Heart left ventricle (tissue), 16 donors: Measurements from ENCODE around the gene ACOXL. TPM values are rescaled to one million over a fixed set of nuclear protein-coding genes. Genes with fewer than 3 reads are reported as not detected.

Experiments used
- ATAC-seq, 4 donors: fragments of 200-7000 bp; cut with Tn5 transposase; one replicate each; pipeline ENCODE4 v1.9.1; 2020 to 2022; ENCODE audit warnings: moderate library complexity in 4 of 4, mild to moderate bottlenecking in 3 of 4, moderate number of reproducible peaks in 1 of 4
- DNase-seq, 5 donors: peaks; one replicate each; pipeline ENCODE4 v3.0.0-alpha.2; 2020
- H3K27ac ChIP-seq, 12 donors: fragments of 200-600 bp; sonication (generic) in 4 of 12; one replicate each; pipeline versions ENCODE4 v1.5.0 to v1.8.0; 2016 to 2022; ENCODE audit warnings: mild to moderate bottlenecking in 2 of 12
- H3K27me3 ChIP-seq, 9 donors: fragments of 200-600 bp; sonication (generic) in 2 of 9; one replicate each; pipeline versions ENCODE4 v1.5.1 to v1.8.0; 2016 to 2022; ENCODE audit warnings: mild to moderate bottlenecking in 3 of 9
- H3K36me3 ChIP-seq, 9 donors: fragments of 200-600 bp; sonication (generic) in 2 of 9; one replicate each; pipeline versions ENCODE4 v1.5.0 to v1.8.0; 2018 to 2022; ENCODE audit warnings: mild to moderate bottlenecking in 2 of 9
- H3K4me1 ChIP-seq, 12 donors: fragments of 200-600 bp; sonication (generic) in 4 of 12; one replicate each; pipeline versions ENCODE4 v1.5.0 to v1.8.0; 2016 to 2022; ENCODE audit warnings: mild to moderate bottlenecking in 3 of 12
- H3K4me3 ChIP-seq, 12 donors: fragments of 200-600 bp; sonication (generic) in 4 of 12; one replicate each; pipeline versions ENCODE4 v1.5.0 to v1.8.0; 2017 to 2022; ENCODE audit warnings: mild to moderate bottlenecking in 9 of 12, moderate library complexity in 4 of 12
- H3K9me3 ChIP-seq, 12 donors: fragments of 200-600 bp; sonication (generic) in 4 of 12; one replicate each; pipeline versions ENCODE4 v1.5.0 to v1.8.0; 2016 to 2022; ENCODE audit warnings: mild to moderate bottlenecking in 1 of 12
- CTCF ChIP-seq, 12 donors: fragments of 200-600 bp; sonication (generic) in 4 of 12; IDR thresholded peaks; one replicate each; pipeline versions ENCODE4 v1.5.0 to v1.8.0; 2018 to 2022; ENCODE audit warnings: antibody characterized with exemption in 12 of 12, mild to moderate bottlenecking in 5 of 12
- POLR2A ChIP-seq, 2 donors: fragments of 450-650 bp; IDR thresholded peaks; one replicate each; pipeline ENCODE4 v1.6.1; 2017; ENCODE audit warnings: antibody characterized with exemption in 2 of 2, mild to moderate bottlenecking in 2 of 2, moderate library complexity in 2 of 2
- WGBS, 4 donors: extraction: QIAGEN DNeasy Blood & Tissue Kit in 2 of 4; methylation state at CpG; one replicate each; pipeline versions ENCODE4 v1.1.5 to v1.1.7; 2013 to 2018; 5-methylcytosine and 5-hydroxymethylcytosine counted together
- intact Hi-C, 10 donors: fragments of 100-400 bp; cut with DNase I; formaldehyde crosslinking; loops; one replicate each; pipeline versions ENCODE4 v1.11.1 to v1.14.2; 2022
- polyA plus RNA-seq, 2 donors: library from polyadenylated mRNA; stranded (reverse); fragments of 200-250 nt; gene quantifications; one replicate each; pipeline ENCODE4 v1.2.3, GENCODE V29; 2013
- total RNA-seq, 9 donors: library from RNA; depleted of rRNA in 2 of 9; stranded (reverse); fragments of >200 nt in 2 of 9; fragmentation: NEBNext Ultra II Directional in 3 of 9; extraction: Animal tissue kit (Norgen Biotek cat#: 25700) in 3 of 9; gene quantifications; one replicate each; pipeline versions ENCODE4 v1.1.0 to v1.2.4, GENCODE V29; 2016 to 2023
- donor health status: ischemic (EF 13 %, LVEDD 7.1; RV severe dilation, severe dysfunction).
- donor health status: healthy with polysubstance abuse.
- donor health status: DM: no; HTN: yes; CAD: no.
- donor health status: DM: no; HTN: no; CAD: no.
- donor health status: ischemic (EF 25% LVEDD 6.9; RV normal size, moderate dysfunction).
- donor health status: ischemic (EF 25% LVEDD 5.7; RV mildly dilated, moderate dysfunction).
- donor health status: healthy.
- donor health status: DM: yes; HTN: yes; CAD: no.
- donor health status: ischemic (EF 35%, LVEDD 5.7; RV mildly dilated, moderate dysfunction).
- donor health status: nonischemic (EF 11% LVEDD 7.7; RV severe dilation, severe dysfunction).
- donor health status: DM: yes; HTN: yes; CAD: no.
- donor health status: PGD.
- donor health status: ischemic (EF 29% LVEDD 5.4; RV normal size, mild dysfunction).
- donor health status: nonischemic (EF 23%, LVEDD 6.1; RV moderate dilation, normal function).

ACOXL gene
- total and polyA plus RNA-seq, 11 donors, result 0.25 TPM; not detected in 10

- WGBS, 4 donors, result 83 to 90% (median 86%) methylated on average over 5 of the region's 5 CpGs
- intact Hi-C loops, result loop anchor here in 1 of 10 donors (10.0 kb wide), 1 partner anchor 246 kb away; no protein-coding TSS in a partner anchor
- TF ChIP-seq CTCF (IDR thresholded peaks at IDR 0.05) (no peak), POLR2A (IDR thresholded peaks at IDR 0.05) (no peak)
- no peaks in the 10 kb centered on the region for H3K4me1 ChIP-seq
- H3K4me3 ChIP-seq, result no peak overlapping the region
- H3K27me3 ChIP-seq, result no peaks in the 10 kb centered on the region
- ATAC-seq, result no peak
- H3K36me3 ChIP-seq, result no peaks in the 10 kb centered on the region
- DNase-seq, result no peak
- H3K9me3 ChIP-seq, result no peaks in the 10 kb centered on the region
- no peak overlapping the region for H3K27ac ChIP-seq
Observed at GRCh38 chr2:111100765-111101162, 368.4 kb downstream of the ACOXL start.

DNA sequence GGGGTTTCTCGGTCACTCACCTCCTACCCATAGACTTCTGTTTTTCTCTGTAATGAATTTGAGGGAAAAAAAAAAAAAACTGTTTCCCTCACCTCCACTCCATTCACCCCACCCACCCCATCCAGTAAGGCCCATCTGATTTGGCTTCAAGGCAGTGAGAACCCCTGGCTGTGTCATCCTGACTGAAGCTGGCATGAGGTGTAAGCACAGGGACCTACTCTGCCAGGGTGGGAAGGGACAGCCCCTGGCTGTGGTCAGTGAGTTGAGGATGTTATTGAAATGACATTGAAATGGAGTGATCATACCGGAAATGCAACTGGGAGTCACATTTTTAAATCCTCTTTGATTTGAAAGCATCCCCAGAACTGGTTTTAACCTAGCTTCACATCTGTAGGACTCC lies 369.2 kb downstream of the ACOXL start:
- WGBS, 4 donors, result 83 to 87% (median 85%) methylated on average over 2 of the region's 2 CpGs
- Histone ChIP-seq H3K27ac (no peak overlapping the region), H3K4me1 (no peaks in the 10 kb centered on the region), H3K4me3 (no peak overlapping the region), H3K27me3 (no peaks in the 10 kb centered on the region), H3K36me3 (no peaks in the 10 kb centered on the region), H3K9me3 (no peaks in the 10 kb centered on the region)
- intact Hi-C loops, result loop anchor here in 1 of 10 donors (10.0 kb wide), 1 partner anchor 247 kb away; no protein-coding TSS in a partner anchor
- TF ChIP-seq CTCF (IDR thresholded peaks at IDR 0.05) (no peak), POLR2A (IDR thresholded peaks at IDR 0.05) (no peak)
- DNase-seq (no peak), ATAC-seq (no peak)

DNA sequence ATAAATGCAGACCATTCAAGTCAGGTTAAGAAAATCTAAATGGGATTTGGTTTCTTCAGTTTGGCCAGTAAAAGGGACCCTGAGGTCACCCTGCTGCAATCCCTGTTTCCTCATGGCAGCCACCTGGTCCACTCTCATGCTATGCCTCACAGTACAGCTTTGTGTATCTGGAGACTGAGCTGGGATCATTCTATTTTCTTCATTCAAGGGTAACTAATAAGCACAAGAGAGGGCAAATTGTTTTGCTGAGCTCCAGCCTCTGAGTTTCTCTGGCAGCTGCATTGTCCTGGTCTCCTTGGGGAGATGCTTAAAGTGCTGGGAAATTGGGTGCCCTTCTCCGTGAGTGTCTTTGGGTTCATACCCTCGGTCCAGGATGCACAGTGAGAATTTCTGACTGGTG lies 369.8 kb downstream of the ACOXL start:
- intact Hi-C loops, result loop anchor here in 1 of 10 donors (10.0 kb wide), 1 partner anchor 247 kb away; no protein-coding TSS in a partner anchor
- no peaks in the 10 kb centered on the region for H3K9me3 ChIP-seq
- H3K36me3 ChIP-seq, result no peaks in the 10 kb centered on the region
- no peak overlapping the region for H3K4me3 ChIP-seq
- WGBS, 4 donors, result 27 to 60% (median 39%) methylated on average over 2 of the region's 2 CpGs
- H3K27ac ChIP-seq, result no peak overlapping the region
- ATAC-seq, result no peak
- H3K27me3 ChIP-seq, result no peaks in the 10 kb centered on the region
- no peaks in the 10 kb centered on the region for H3K4me1 ChIP-seq
- TF ChIP-seq CTCF (IDR thresholded peaks at IDR 0.05), result no peak
- no peak for TF ChIP-seq POLR2A (IDR thresholded peaks at IDR 0.05)
- DNase-seq, result no peak

DNA sequence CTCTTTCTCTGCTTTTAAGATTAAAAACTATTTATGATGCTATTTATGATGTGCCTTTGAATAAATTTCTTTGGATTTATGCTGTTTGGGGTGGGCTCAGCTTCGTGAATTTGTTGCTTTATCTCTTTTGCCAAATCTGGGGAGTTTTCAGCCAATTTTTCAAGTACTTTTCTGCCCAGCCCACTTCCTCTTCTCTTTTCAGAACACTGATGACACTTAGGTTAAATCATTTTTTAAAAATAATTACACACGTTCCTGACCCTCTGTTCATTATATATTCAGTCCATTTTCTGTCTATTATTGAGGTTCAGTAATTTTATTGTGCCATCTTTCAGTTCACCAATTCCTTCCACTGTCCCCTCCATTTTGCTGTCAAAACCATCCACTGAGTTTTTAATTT lies 373.6 kb downstream of the ACOXL start:
- intact Hi-C loops, result loop anchor here in 1 of 10 donors (10.0 kb wide), 1 partner anchor 251 kb away; no protein-coding TSS in a partner anchor
- no peaks in the 10 kb centered on the region for H3K4me1 ChIP-seq
- no peaks in the 10 kb centered on the region for H3K36me3 ChIP-seq
- DNase-seq (no peak), ATAC-seq (no peak)
- H3K9me3 ChIP-seq, result no peaks in the 10 kb centered on the region
- H3K27me3 ChIP-seq, result peaks cover 0 to 6% (median 0%) of the 10 kb centered on the region in 9 donors
- no peak overlapping the region for H3K27ac ChIP-seq
- TF ChIP-seq CTCF (IDR thresholded peaks at IDR 0.05), result no peak
- no peak for TF ChIP-seq POLR2A (IDR thresholded peaks at IDR 0.05)
- no peak overlapping the region for H3K4me3 ChIP-seq
- 57 to 61% (median 59%) methylated on average over 2 of the region's 2 CpGs for WGBS, 4 donors
